Measurements from ENCODE around the gene NELFCD. TPM values are rescaled to one million over a fixed set of nuclear protein-coding genes. Genes with fewer than 3 reads are reported as not detected.
A peak's percentile ranks its signal among the peaks of the same experiment; 100 is the strongest.

Gene NELFCD
- total and polyA plus RNA-seq, 10 of the 15 experiments (the other 5 are each of a cell fraction or from before 2014, with no cell fraction given) = 8.9 to 109 (median 82.9) TPM

- TF ChIP-seq PKNOX1 (IDR thresholded peaks at IDR 0.05) (no peak), MEF2A (IDR thresholded peaks at IDR 0.05; ENCODE audit: insufficient read depth, low read depth, low read length) (no peak), IKZF1 (conservative IDR thresholded peaks at IDR 0.05) (no peak), ZNF207 (IDR thresholded peaks at IDR 0.05; ENCODE audit: borderline replicate concordance) (no peak), CEBPB (IDR thresholded peaks at IDR 0.05; ENCODE audit: borderline replicate concordance in 1 of 2, low read depth in 2 of 2, low read length in 2 of 2) (no peak), NR2C2 (IDR thresholded peaks at IDR 0.05; ENCODE audit: borderline replicate concordance, control insufficient read depth, insufficient read length, low read depth) (no peak), IRF5 (IDR thresholded peaks at IDR 0.05; ENCODE audit: borderline replicate concordance) (no peak)
These were observed 46.1 kb downstream of the NELFCD start (continued) for GRCh38 chr20:59026904-59027740.

GRCh38 chr20:59027741-59028320 lies 46.8 kb downstream of the NELFCD start:
- no peaks in the 10 kb centered on the region for H3K9me3 ChIP-seq (replicated peaks; ENCODE audit: control insufficient read depth, insufficient read depth, low read length)
- BruUV-seq (replicated peaks) = no TSS peak
- FAIRE-seq (no peak), ATAC-seq (no peak), DNase-seq (ENCODE audit: low read depth, low spot score) (no peak)
- H3K4me1 ChIP-seq (ENCODE audit: control insufficient read depth, insufficient read depth, low read length) = no peaks in the 10 kb centered on the region; the same call in 1 of the 2 replicates
- SMC1A ChIA-PET (ENCODE audit: uncharacterized antibody, unreplicated experiment) = interaction anchor here (0.7 to 2.2 kb wide), 6 partner anchors 17 to 120 kb away, joined by 3 to 10 read pairs (median 4); no protein-coding TSS in a partner anchor
- H3K79me2 ChIP-seq (ENCODE audit: control insufficient read depth, insufficient read depth, low read length) = peaks cover 55% of the 10 kb centered on the region
- 94% methylated on average over 8 of the region's 8 CpGs for WGBS (ENCODE audit: insufficient coverage, insufficient replicate concordance, low lambda C conversion rate, missing lambda C conversion rate)
- intact Hi-C loops (cut with micrococcal nuclease; ENCODE audit: unreplicated experiment) (no loop called here), in situ Hi-C loops (cut with MboI) (no loop called here)
- CTCF ChIA-PET = interaction anchor here (1.6 kb wide), 1 partner anchor 17 kb away, joined by 3 read pairs; no protein-coding TSS in a partner anchor
- RAD21 ChIA-PET (ENCODE audit: unreplicated experiment) = interaction anchor here (1.6 kb wide), 1 partner anchor 123 kb away, joined by 4 read pairs; no protein-coding TSS in a partner anchor
- no peak overlapping the region for H2AFZ ChIP-seq (ENCODE audit: control insufficient read depth, low read depth, low read length)
- peak overlapping the region; percentile 15; the same call in 1 of the 2 replicates for H3K4me3 ChIP-seq
- no peak overlapping the region for H3K9ac ChIP-seq (ENCODE audit: control insufficient read depth, insufficient read depth, low read length)
- H3K27ac ChIP-seq (ENCODE audit: control insufficient read depth, insufficient read depth) = no peak overlapping the region
- POLR2A ChIA-PET = interaction anchor here (0.6 to 1.1 kb wide), 3 partner anchors 20 to 374 kb away, joined by 3 to 4 read pairs (median 3); no protein-coding TSS in a partner anchor
- H3K4me2 ChIP-seq (ENCODE audit: control insufficient read depth, insufficient read depth) = no peak overlapping the region
- no peaks in the 10 kb centered on the region for H4K20me1 ChIP-seq (ENCODE audit: control insufficient read depth, insufficient read depth)
- H3K27me3 ChIP-seq (replicated peaks in 1 of 2; ENCODE audit: control insufficient read depth in 2 of 2, insufficient read depth in 2 of 2, low read length in 1 of 2) = no peaks in the 10 kb centered on the region
- H3K36me3 ChIP-seq (ENCODE audit: control insufficient read depth in 2 of 2, insufficient read depth in 2 of 2, low read length in 1 of 2) = peaks cover 12 to 25% of the 10 kb centered on the region in 2 experiments
- TF ChIP-seq HDAC6 (IDR thresholded peaks at IDR 0.05; ENCODE audit: unreplicated experiment) (no peak), PAX8 (IDR thresholded peaks at IDR 0.05) (no peak), ZNF687 (IDR thresholded peaks at IDR 0.05) (no peak), BCL11A (IDR thresholded peaks at IDR 0.05; ENCODE audit: low read depth, low read length) (no peak), TCF3 (IDR thresholded peaks at IDR 0.05; ENCODE audit: borderline replicate concordance, insufficient read depth, low read depth, low read length) (no peak), ATF3 (IDR thresholded peaks at IDR 0.05; ENCODE audit: borderline replicate concordance, extremely low read depth, low read depth, low read length) (no peak)
